GM12891 (cell line): ENCODE results near the gene MICB.

Experiments used
- DNase-seq: peaks from one replicate; pipeline ENCODE4 v3.0.0; 2011; ENCODE audit warnings: low spot score; ENCODE audit not compliant: insufficient read length
- FAIRE-seq: peaks from 2 replicates; lab custom pipeline; 2011; peaks lifted over from hg19 to GRCh38; lab: Jason Lieb, UNC
- PAX5 ChIP-seq: IDR thresholded peaks from 2 replicates; pipeline ENCODE4 v1.6.1; 2011; ENCODE audit warnings: low read length, moderate library complexity, mild to moderate bottlenecking; ENCODE audit not compliant: insufficient read depth, severe bottlenecking
- POLR2A ChIP-seq: IDR thresholded peaks from 2 replicates; pipeline ENCODE4 v1.6.1; 2011; ENCODE audit warnings: low read depth, low read length, control low read depth
- POLR2AphosphoS5 ChIP-seq: IDR thresholded peaks from 2 replicates; pipeline ENCODE4 v1.6.1; 2011; ENCODE audit warnings: low read depth, low read length, control low read depth
- POU2F2 ChIP-seq: IDR thresholded peaks from 2 replicates; pipeline ENCODE4 v1.6.1; 2011; ENCODE audit warnings: low read depth, mild to moderate bottlenecking, control low read depth, low read length, moderate library complexity
- SPI1 ChIP-seq: IDR thresholded peaks from 2 replicates; pipeline ENCODE4 v1.6.1; 2011; ENCODE audit warnings: low read depth, low read length, control low read depth
- TAF1 ChIP-seq: IDR thresholded peaks from 2 replicates; pipeline ENCODE4 v1.6.1; 2011; ENCODE audit warnings: low read depth, low read length, control low read depth

Gene MICB

GRCh38 chr6:31528821-31529328, 30.9 kb downstream of the MICB start, which contains the start of gene MCCD1:
TSS of gene MCCD1 (plus strand) at chr6:31528962. CDS start at chr6:31529015, 53 bp downstream.
- DNase-seq: no peak
- no peak for FAIRE-seq
- no peak; the same call in 1 of the 2 replicates for TF ChIP-seq POLR2AphosphoS5
- no peak for TF ChIP-seq TAF1
- peak; percentile 56 for TF ChIP-seq POLR2A
- TF ChIP-seq SPI1: no peak
- TF ChIP-seq PAX5: no peak
- TF ChIP-seq POU2F2: no peak

GRCh38 chr6:31529329-31530150, 31.6 kb downstream of the MICB start:
- FAIRE-seq: no peak
- TF ChIP-seq POLR2A (peak; percentile 70), POU2F2 (no peak), TAF1 (no peak), POLR2AphosphoS5 (peak; percentile 69; the same call in 1 of the 2 replicates)

GRCh38 chr6:31530659-31531058, 32.7 kb downstream of the MICB start:
- FAIRE-seq: no peak
- TF ChIP-seq POU2F2 (no peak), POLR2AphosphoS5 (peak; percentile 18; the same call in 1 of the 2 replicates), POLR2A (0 out of 2 replicates have a peak, but pooled peaks have one; percentile 25), PAX5 (no peak)
- DNase-seq: no peak

More at GRCh38 chr6:31529329-31530150, 31.6 kb downstream of the MICB start:
- no peak for DNase-seq

- DNase-seq (no peak), FAIRE-seq (no peak)
- TF ChIP-seq POLR2AphosphoS5: no peak
- TF ChIP-seq POLR2A: no peak
- no peak for TF ChIP-seq SPI1
- no peak for TF ChIP-seq TAF1
- no peak for TF ChIP-seq PAX5
- no peak for TF ChIP-seq POU2F2
Observed at GRCh38 chr6:31531162-31531561, 33.2 kb downstream of the MICB start.

- TF ChIP-seq POLR2A (no peak), SPI1 (no peak), POU2F2 (no peak), POLR2AphosphoS5 (no peak; the same call in 1 of the 2 replicates), TAF1 (no peak), PAX5 (no peak)
- no peak for FAIRE-seq
Observed at GRCh38 chr6:31531771-31532643, 34.1 kb downstream of the MICB start.

GRCh38 chr6:31532644-31533454, 34.9 kb downstream of the MICB start:
- DNase-seq (no peak), FAIRE-seq (no peak)
- TF ChIP-seq POU2F2 (no peak), POLR2AphosphoS5 (peak; percentile 9; the same call in 1 of the 2 replicates), POLR2A (peak; percentile 26)

More at GRCh38 chr6:31531771-31532643, 34.1 kb downstream of the MICB start:
- DNase-seq: no peak

- TF ChIP-seq SPI1 (no peak), PAX5 (no peak), POU2F2 (no peak), POLR2AphosphoS5 (no peak), POLR2A (no peak), TAF1 (no peak)
- FAIRE-seq (no peak), DNase-seq (no peak)
Observed at GRCh38 chr6:31533455-31533841, 35.5 kb downstream of the MICB start.

- DNase-seq (no peak), FAIRE-seq (no peak)
- TF ChIP-seq PAX5: no peak
- TF ChIP-seq SPI1: no peak
- TF ChIP-seq POLR2A: peak; percentile 29; the same call in 1 of the 2 replicates
- TF ChIP-seq POLR2AphosphoS5: 0 out of 2 replicates have a peak, but pooled peaks have one; percentile 38
- no peak for TF ChIP-seq POU2F2
Observed at GRCh38 chr6:31534011-31534410, 36.1 kb downstream of the MICB start.
